ENCODE results near the gene STIM2.

DNA sequence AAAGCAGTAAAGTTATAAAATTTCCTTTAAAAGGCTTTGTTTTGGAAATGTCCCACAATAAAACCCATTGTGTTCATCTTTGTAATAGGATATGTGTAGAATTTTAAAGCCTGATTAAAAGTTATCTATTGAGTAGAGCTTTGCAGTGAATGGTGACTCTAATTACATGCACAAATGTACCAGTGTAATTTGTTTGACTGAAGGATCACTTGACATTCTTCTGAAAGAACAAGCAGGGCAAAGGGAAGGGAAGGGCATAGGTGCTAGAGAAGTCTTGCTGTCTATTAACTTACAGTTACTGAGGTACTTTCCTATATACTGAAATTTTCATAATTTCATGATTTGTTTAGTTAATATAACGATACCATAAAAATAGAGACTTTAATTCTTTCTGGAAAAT lies 70.8 kb downstream of the STIM2 start:
- no peak for TF ChIP-seq RBBP5 (conservative IDR thresholded peaks at IDR 0.05)
- TF ChIP-seq ZNF24 (IDR thresholded peaks at IDR 0.05): no peak
- TF ChIP-seq, protein P1, sequence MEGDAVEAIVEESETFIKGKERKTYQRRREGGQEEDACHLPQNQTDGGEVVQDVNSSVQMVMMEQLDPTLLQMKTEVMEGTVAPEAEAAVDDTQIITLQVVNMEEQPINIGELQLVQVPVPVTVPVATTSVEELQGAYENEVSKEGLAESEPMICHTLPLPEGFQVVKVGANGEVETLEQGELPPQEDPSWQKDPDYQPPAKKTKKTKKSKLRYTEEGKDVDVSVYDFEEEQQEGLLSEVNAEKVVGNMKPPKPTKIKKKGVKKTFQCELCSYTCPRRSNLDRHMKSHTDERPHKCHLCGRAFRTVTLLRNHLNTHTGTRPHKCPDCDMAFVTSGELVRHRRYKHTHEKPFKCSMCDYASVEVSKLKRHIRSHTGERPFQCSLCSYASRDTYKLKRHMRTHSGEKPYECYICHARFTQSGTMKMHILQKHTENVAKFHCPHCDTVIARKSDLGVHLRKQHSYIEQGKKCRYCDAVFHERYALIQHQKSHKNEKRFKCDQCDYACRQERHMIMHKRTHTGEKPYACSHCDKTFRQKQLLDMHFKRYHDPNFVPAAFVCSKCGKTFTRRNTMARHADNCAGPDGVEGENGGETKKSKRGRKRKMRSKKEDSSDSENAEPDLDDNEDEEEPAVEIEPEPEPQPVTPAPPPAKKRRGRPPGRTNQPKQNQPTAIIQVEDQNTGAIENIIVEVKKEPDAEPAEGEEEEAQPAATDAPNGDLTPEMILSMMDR (IDR thresholded peaks at IDR 0.05 in 2 of 3, conservative IDR thresholded peaks at IDR 0.05 in 1 of 3; ENCODE audit: control insufficient read depth in 2 of 3, extremely low read depth in 1 of 3, insufficient read depth in 1 of 3, low read depth in 3 of 3, low read length in 3 of 3): no peak
- TF ChIP-seq FOXM1 (IDR thresholded peaks at IDR 0.05; ENCODE audit: low read depth, low read length): no peak
- TF ChIP-seq RCOR1 (conservative IDR thresholded peaks at IDR 0.05; ENCODE audit: low read depth, low read length): no peak
- TF ChIP-seq, protein P2, sequence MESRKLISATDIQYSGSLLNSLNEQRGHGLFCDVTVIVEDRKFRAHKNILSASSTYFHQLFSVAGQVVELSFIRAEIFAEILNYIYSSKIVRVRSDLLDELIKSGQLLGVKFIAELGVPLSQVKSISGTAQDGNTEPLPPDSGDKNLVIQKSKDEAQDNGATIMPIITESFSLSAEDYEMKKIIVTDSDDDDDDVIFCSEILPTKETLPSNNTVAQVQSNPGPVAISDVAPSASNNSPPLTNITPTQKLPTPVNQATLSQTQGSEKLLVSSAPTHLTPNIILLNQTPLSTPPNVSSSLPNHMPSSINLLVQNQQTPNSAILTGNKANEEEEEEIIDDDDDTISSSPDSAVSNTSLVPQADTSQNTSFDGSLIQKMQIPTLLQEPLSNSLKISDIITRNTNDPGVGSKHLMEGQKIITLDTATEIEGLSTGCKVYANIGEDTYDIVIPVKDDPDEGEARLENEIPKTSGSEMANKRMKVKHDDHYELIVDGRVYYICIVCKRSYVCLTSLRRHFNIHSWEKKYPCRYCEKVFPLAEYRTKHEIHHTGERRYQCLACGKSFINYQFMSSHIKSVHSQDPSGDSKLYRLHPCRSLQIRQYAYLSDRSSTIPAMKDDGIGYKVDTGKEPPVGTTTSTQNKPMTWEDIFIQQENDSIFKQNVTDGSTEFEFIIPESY (IDR thresholded peaks at IDR 0.05): no peak
- TF ChIP-seq PAX5 (IDR thresholded peaks at IDR 0.05; ENCODE audit: borderline replicate concordance, low read depth, low read length): no peak
- TF ChIP-seq SPI1 (IDR thresholded peaks at IDR 0.05; ENCODE audit: borderline replicate concordance, insufficient read depth, low read depth, low read length): no peak
- TF ChIP-seq CBX3 (IDR thresholded peaks at IDR 0.05; ENCODE audit: borderline replicate concordance, low read depth): no peak
- no peak for TF ChIP-seq POLR2AphosphoS5 (IDR thresholded peaks at IDR 0.05; ENCODE audit: low read length)
- no peak for TF ChIP-seq ZZZ3 (IDR thresholded peaks at IDR 0.05; ENCODE audit: control insufficient read depth, insufficient read length, low read depth)

Measured in GM12878 (cell line).